Endothelial cell of umbilical vein (primary cell): ENCODE measurements around the gene MIX23. TPM values are rescaled to one million over a fixed set of nuclear protein-coding genes. Genes with fewer than 3 reads are reported as not detected.

ENCODE experiments used
- BruUV-seq: library from RNA; stranded (reverse); fragments of 400-500 nt; replicated peaks from 2 replicates; lab custom pipeline; 2021; lab: Mats Ljungman, UMichigan
- CTCF ChIA-PET: fragments of 300-600, 350-600 bp; sonication (Branson Sonifier 250); formaldehyde crosslinking; loops from one replicate; lab custom pipeline; 2021; ENCODE audit warnings: antibody characterized with exemption, inconsistent platforms; lab: Charles Lee
- POLR2A ChIA-PET: fragments of 300-600, 350-600 bp; sonication (Branson Sonifier 250); formaldehyde crosslinking; loops from one replicate; lab custom pipeline; 2021; ENCODE audit warnings: antibody characterized with exemption, inconsistent platforms; lab: Charles Lee
- DNase-seq: peaks from one replicate; pipeline ENCODE4 v3.0.0-alpha.2; 2011; ENCODE audit warnings: low read depth, low spot score
- FAIRE-seq: peaks from 2 replicates; lab custom pipeline; 2011; peaks lifted over from hg19 to GRCh38; lab: Jason Lieb, UNC
- H2AFZ ChIP-seq: 2 replicates; pipeline ENCODE4 v1.6.0; 2012; ENCODE audit warnings: low read depth, low read length, control low read depth, inconsistent platforms
- H3K27ac ChIP-seq: 2 replicates; pipeline ENCODE4 v1.5.1; 2011; ENCODE audit warnings: low read depth, mild to moderate bottlenecking, control low read depth, low read length, moderate library complexity; ENCODE audit not compliant: insufficient read depth
- H3K27me3 ChIP-seq, 2 experiments: 2 replicates each; pipeline versions ENCODE4 v1.6.0 to v1.6.1; 2011; ENCODE audit warnings: low read length in 2 of 2, mixed read lengths in 1 of 2; ENCODE audit not compliant: control insufficient read depth in 2 of 2, insufficient read depth in 2 of 2
- H3K36me3 ChIP-seq, 2 experiments: 2 replicates in 1 of 2; 3 replicates in 1 of 2; pipeline ENCODE4 v1.5.1; 2011; ENCODE audit warnings: low read length in 2 of 2, mild to moderate bottlenecking in 1 of 2, moderate library complexity in 1 of 2; ENCODE audit not compliant: control insufficient read depth in 2 of 2, insufficient read depth in 2 of 2; ENCODE audit errors: extremely low read depth in 1 of 2
- H3K4me1 ChIP-seq: 3 replicates; pipeline ENCODE4 v1.5.1; 2011; ENCODE audit warnings: mild to moderate bottlenecking, low read length; ENCODE audit not compliant: control insufficient read depth, insufficient read depth; ENCODE audit errors: extremely low read depth
- H3K4me2 ChIP-seq: 2 replicates; pipeline ENCODE4 v1.6.1; 2011; ENCODE audit warnings: low read length, control low read depth, mixed read lengths; ENCODE audit not compliant: insufficient read depth
- H3K4me3 ChIP-seq, 3 experiments: fragments of 200-600 bp in 1 of 3; sonication (generic), shearing (Covaris generic) in 1 of 3; replicated peaks in 1 of 3; 2 replicates each; pipeline ENCODE4 v1.5.1; 2011 to 2016; ENCODE audit warnings: control low read depth in 3 of 3, low read length in 3 of 3, mild to moderate bottlenecking in 2 of 3, inconsistent platforms in 1 of 3, low read depth in 1 of 3, moderate library complexity in 1 of 3; ENCODE audit not compliant: insufficient read depth in 1 of 3
- H3K79me2 ChIP-seq: 2 replicates; pipeline ENCODE4 v1.6.0; 2012; ENCODE audit warnings: low read length, inconsistent platforms; ENCODE audit not compliant: control insufficient read depth, insufficient read depth
- H3K9ac ChIP-seq: replicated peaks from 2 replicates; pipeline ENCODE3; 2011; ENCODE audit warnings: low read length, control low read depth; ENCODE audit not compliant: insufficient read depth; ENCODE audit errors: extremely low read depth
- H3K9me1 ChIP-seq: replicated peaks from 3 replicates; pipeline ENCODE4 v1.6.0; 2011; ENCODE audit warnings: mild to moderate bottlenecking, low read length; ENCODE audit not compliant: control insufficient read depth, insufficient read depth; ENCODE audit errors: extremely low read depth
- H3K9me3 ChIP-seq: replicated peaks from 2 replicates; pipeline ENCODE4 v1.5.1; 2012; ENCODE audit warnings: low read length, inconsistent platforms; ENCODE audit not compliant: control insufficient read depth, insufficient read depth
- H4K20me1 ChIP-seq: replicated peaks from 2 replicates; pipeline ENCODE3; 2011; ENCODE audit warnings: mild to moderate bottlenecking, low read length; ENCODE audit not compliant: control insufficient read depth, insufficient read depth; ENCODE audit errors: extremely low read depth
- CTCF ChIP-seq, 2 donors: IDR thresholded peaks; 1 replicate in 1 of 2; 2 replicates in 1 of 2; pipeline ENCODE4 v1.5.1; 2011; ENCODE audit warnings: low read length in 2 of 2, mild to moderate bottlenecking in 2 of 2, moderate library complexity in 2 of 2, control low read depth in 1 of 2, inconsistent platforms in 1 of 2, low read depth in 1 of 2; ENCODE audit not compliant: insufficient read depth in 1 of 2; ENCODE audit errors: extremely low read depth in 1 of 2
- EZH2 ChIP-seq: IDR thresholded peaks from 2 replicates; pipeline ENCODE4 v1.6.1; 2012; ENCODE audit warnings: borderline replicate concordance, low read depth, mild to moderate bottlenecking, moderate library complexity, low read length, inconsistent platforms; ENCODE audit not compliant: severe bottlenecking
- FOS ChIP-seq: IDR thresholded peaks from 2 replicates; pipeline ENCODE4 v1.6.1; 2011; ENCODE audit warnings: mild to moderate bottlenecking, low read length, moderate library complexity, borderline replicate concordance; ENCODE audit not compliant: insufficient read depth
- GATA2 ChIP-seq: IDR thresholded peaks from 2 replicates; pipeline ENCODE4 v1.7.0; 2011; ENCODE audit warnings: low read depth, mild to moderate bottlenecking, moderate library complexity, mixed read lengths, low read length; ENCODE audit not compliant: insufficient read length, insufficient read depth
- JUN ChIP-seq: IDR thresholded peaks from 2 replicates; pipeline ENCODE4 v1.6.1; 2011; ENCODE audit warnings: borderline replicate concordance, low read depth; ENCODE audit not compliant: insufficient read length, insufficient read depth
- MAX ChIP-seq: IDR thresholded peaks from 2 replicates; pipeline ENCODE4 v1.6.1; 2011; ENCODE audit not compliant: insufficient read depth, insufficient read length
- MYC ChIP-seq: IDR thresholded peaks from one replicate; pipeline ENCODE4 v1.6.1; 2011; ENCODE audit warnings: mild to moderate bottlenecking, low read depth, low read length
- POLR2A ChIP-seq: IDR thresholded peaks from 2 replicates; pipeline ENCODE4 v1.6.1; 2012; ENCODE audit warnings: low read depth, mild to moderate bottlenecking, control low read depth, low read length
- POLR2AphosphoS5 ChIP-seq: IDR thresholded peaks from 2 replicates; pipeline ENCODE4 v1.6.1; 2012; ENCODE audit warnings: low read depth, mild to moderate bottlenecking, control low read depth, low read length, moderate library complexity; ENCODE audit not compliant: insufficient read depth
- dilution Hi-C: fragments of 300-500 bp; cut with MboI; formaldehyde crosslinking; loops from one replicate; pipeline ENCODE4 v1.15.0; 2019; ENCODE audit warnings: low sequenced_read_pairs; ENCODE audit not compliant: extremely low pct_ligation_motif_present
- intact Hi-C: fragments of 100-400 bp; cut with micrococcal nuclease; formaldehyde crosslinking; loops from one replicate; pipeline ENCODE4 v1.10.0; 2022
- polyA plus RNA-seq, 4 experiments: library from polyadenylated mRNA; depleted of rRNA in 3 of 4; stranded (reverse) in 3 of 4; unstranded in 1 of 4; fragments of >200 nt; gene quantifications; 2 replicates each; pipeline versions ENCODE4 v1.2.1 to v1.2.3, GENCODE V29; 2011 to 2012; ENCODE audit warnings: missing spikeins in 1 of 4
- total RNA-seq: library from RNA; stranded (reverse); gene quantifications from 2 replicates; pipeline ENCODE4 v1.2.3, GENCODE V29; 2021

The MIX23 gene
- total and polyA plus RNA-seq, 2 donors (not counting 3 experiments of a cell fraction or from before 2014, with no cell fraction given), result 4.5 to 53.5 TPM

- H4K20me1 ChIP-seq, result no peaks in the 10 kb centered on the region
- no TSS peak for BruUV-seq
- intact Hi-C loops, result no loop called here
- no peaks in the 10 kb centered on the region for H3K9me3 ChIP-seq
- no peak within 1 kb of the TSS for H2AFZ ChIP-seq
- H3K79me2 ChIP-seq, result no peaks in the 10 kb centered on the region
- dilution Hi-C loops, result no loop called here
- ChIA-PET POLR2A (no interaction called here), CTCF (no interaction called here)
- peaks cover 0 to 4% of the 10 kb centered on the region in 2 experiments for H3K27me3 ChIP-seq
- H3K36me3 ChIP-seq, result no peaks in the 10 kb centered on the region
- no peaks in the 10 kb centered on the region for H3K9me1 ChIP-seq
- no peak within 1 kb of the TSS for H3K9ac ChIP-seq
- no peak for DNase-seq
- H3K27ac ChIP-seq, result no peak within 1 kb of the TSS
- no peaks in the 10 kb centered on the region for H3K4me1 ChIP-seq
- no peak within 1 kb of the TSS for H3K4me2 ChIP-seq
- FAIRE-seq, result no peak
- TF ChIP-seq MYC (no peak), EZH2 (no peak)
- no peak within 1 kb of the TSS for H3K4me3 ChIP-seq
Observed at GRCh38 chr3:122324871-122325323, 58.1 kb downstream of the MIX23 start, which contains the start of gene CSTA. TSS of gene CSTA (plus strand) at chr3:122325248. CDS start at chr3:122325293, 45 bp downstream.

- intact Hi-C loops, result no loop called here
- FAIRE-seq, result no peak
Observed at GRCh38 chr3:122322095-122323075, 60.6 kb downstream of the MIX23 start.

More at GRCh38 chr3:122322095-122323075, 60.6 kb downstream of the MIX23 start:
- Histone ChIP-seq H2AFZ (no peak overlapping the region), H4K20me1 (no peaks in the 10 kb centered on the region), H3K4me3 (no peak overlapping the region), H3K9ac (no peak overlapping the region), H3K9me3 (no peaks in the 10 kb centered on the region), H3K4me1 (no peaks in the 10 kb centered on the region), H3K27me3 (peaks cover 0 to 4% of the 10 kb centered on the region in 2 experiments), H3K79me2 (no peaks in the 10 kb centered on the region), H3K36me3 (no peaks in the 10 kb centered on the region), H3K4me2 (no peak overlapping the region), H3K9me1 (no peaks in the 10 kb centered on the region), H3K27ac (no peak overlapping the region)
- POLR2A ChIA-PET, result no interaction called here
- TF ChIP-seq MAX (no peak), EZH2 (no peak), JUN (no peak), MYC (no peak), GATA2 (no peak), POLR2A (no peak), POLR2AphosphoS5 (no peak), CTCF (IDR thresholded peaks at IDR 0.05; ENCODE audit: extremely low read depth in 1 of 2, insufficient read depth in 1 of 2, low read depth in 1 of 2, low read length in 2 of 2) (no peak), FOS (no peak)
- dilution Hi-C loops, result no loop called here
- no peak for DNase-seq
- no TSS peak for BruUV-seq
- CTCF ChIA-PET, result no interaction called here
